ENCODE results near the gene ACY1.
A peak's percentile ranks its signal among the peaks of the same experiment; 100 is the strongest.
"Not testable (repeated sequence)": the region's sequence is repeated elsewhere in the genome, so short reads cannot be mapped to it uniquely, and the experiment has no call there.

Gene ACY1

GRCh38 chr3:51982352-51982837 lies 940 bp upstream of the ACY1 start:
- H3K4me1 Mint-ChIP-seq = peaks cover 36% of the 10 kb centered on the region
- H3K36me3 Mint-ChIP-seq = peaks cover 8% of the 10 kb centered on the region
- peak overlapping the region; percentile 85 for H3K4me3 Mint-ChIP-seq
- no peaks in the 10 kb centered on the region for H3K9me3 Mint-ChIP-seq
- DNase-seq (ENCODE audit: low spot score in 2 of 2) = peak in 1 of 2 donors; percentile 68
- H3K27ac Mint-ChIP-seq = peak overlapping the region; percentile 96
- peak; percentile 47 for ATAC-seq

GRCh38 chr3:51983578-51984268 lies 388 bp downstream of the ACY1 start:
- ATAC-seq = peak; percentile 1
- peak overlapping the region; percentile 96 for H3K27ac Mint-ChIP-seq

GRCh38 chr3:51984269-51984647 lies 923 bp downstream of the ACY1 start:
- Mint-ChIP-seq H3K36me3 (peaks cover 24% of the 10 kb centered on the region), H3K4me1 (peaks cover 40% of the 10 kb centered on the region), H3K4me3 (peak overlapping the region; percentile 85), H3K27ac (peak overlapping the region; percentile 96), H3K9me3 (no peaks in the 10 kb centered on the region)
- ATAC-seq (no peak), DNase-seq (ENCODE audit: low spot score in 2 of 2) (no peak)

More at GRCh38 chr3:51983578-51984268, 388 bp downstream of the ACY1 start:
- Mint-ChIP-seq H3K4me3 (peak overlapping the region; percentile 85), H3K9me3 (no peaks in the 10 kb centered on the region), H3K4me1 (peaks cover 35% of the 10 kb centered on the region), H3K36me3 (peaks cover 18% of the 10 kb centered on the region)
- DNase-seq (ENCODE audit: low spot score in 2 of 2) = no peak

GRCh38 chr3:51985063-51985462 lies 1.7 kb downstream of the ACY1 start:
- no peak for DNase-seq (ENCODE audit: low spot score in 2 of 2)
- H3K36me3 Mint-ChIP-seq = peaks cover 26% of the 10 kb centered on the region
- peaks cover 40% of the 10 kb centered on the region for H3K4me1 Mint-ChIP-seq
- no peak overlapping the region for H3K4me3 Mint-ChIP-seq
- no peaks in the 10 kb centered on the region for H3K9me3 Mint-ChIP-seq
- no peak for ATAC-seq
- peak overlapping the region; percentile 96 for H3K27ac Mint-ChIP-seq

- H3K27ac Mint-ChIP-seq = peak overlapping the region; percentile 90
- H3K4me1 Mint-ChIP-seq = peaks cover 40% of the 10 kb centered on the region
These were observed 2.9 kb downstream of the ACY1 start for GRCh38 chr3:51986010-51986947.

GRCh38 chr3:51987568-51987967 lies 4.2 kb downstream of the ACY1 start:
- Mint-ChIP-seq H3K36me3 (peaks cover 37% of the 10 kb centered on the region), H3K27ac (peak overlapping the region; percentile 90), H3K4me3 (no peak overlapping the region), H3K9me3 (no peaks in the 10 kb centered on the region), H3K4me1 (peaks cover 38% of the 10 kb centered on the region)
- no peak for ATAC-seq
- DNase-seq (ENCODE audit: low spot score in 2 of 2) = no peak

More at GRCh38 chr3:51986010-51986947, 2.9 kb downstream of the ACY1 start:
- H3K9me3 Mint-ChIP-seq = no peaks in the 10 kb centered on the region
- no peak overlapping the region for H3K4me3 Mint-ChIP-seq
- ATAC-seq (no peak), DNase-seq (ENCODE audit: low spot score in 2 of 2) (no peak)
- H3K36me3 Mint-ChIP-seq = peaks cover 27% of the 10 kb centered on the region

- Mint-ChIP-seq H3K27ac (peak overlapping the region; percentile 90), H3K9me3 (no peaks in the 10 kb centered on the region), H3K36me3 (peaks cover 47% of the 10 kb centered on the region), H3K4me3 (no peak overlapping the region), H3K4me1 (peaks cover 36% of the 10 kb centered on the region)
- DNase-seq (ENCODE audit: low spot score in 2 of 2) = no peak
- ATAC-seq = no peak
These were observed 5.2 kb downstream of the ACY1 start for GRCh38 chr3:51988286-51989146.

GRCh38 chr3:51990501-51990971 lies 7.2 kb downstream of the ACY1 start:
- Mint-ChIP-seq H3K4me1 (peaks cover 45% of the 10 kb centered on the region), H3K27ac (peak overlapping the region; percentile 58), H3K36me3 (peaks cover 67% of the 10 kb centered on the region)
- H3K4me3 Mint-ChIP-seq; DNase-seq (ENCODE audit: low spot score in 2 of 2); ATAC-seq; H3K9me3 Mint-ChIP-seq: not testable (repeated sequence)

- peak overlapping the region; percentile 100 for H3K27ac Mint-ChIP-seq
- H3K4me3 Mint-ChIP-seq = peak overlapping the region; percentile 100
- DNase-seq (ENCODE audit: low spot score in 2 of 2) = no peak
- H3K36me3 Mint-ChIP-seq = peaks cover 73% of the 10 kb centered on the region
- H3K9me3 Mint-ChIP-seq = no peaks in the 10 kb centered on the region
- ATAC-seq = no peak
- peaks cover 49% of the 10 kb centered on the region for H3K4me1 Mint-ChIP-seq
These were observed 8.8 kb downstream of the ACY1 start for GRCh38 chr3:51992017-51992682.

- H3K9me3 Mint-ChIP-seq; DNase-seq (ENCODE audit: low spot score in 2 of 2); ATAC-seq: not testable (repeated sequence)
- Mint-ChIP-seq H3K27ac (peak overlapping the region; percentile 100), H3K4me3 (peak overlapping the region; percentile 100), H3K36me3 (peaks cover 64% of the 10 kb centered on the region), H3K4me1 (peaks cover 46% of the 10 kb centered on the region)
These were observed 10.3 kb downstream of the ACY1 start for GRCh38 chr3:51993657-51994056.

GRCh38 chr3:51994530-51994929 lies 11.2 kb downstream of the ACY1 start:
- ATAC-seq (no peak), DNase-seq (ENCODE audit: low spot score in 2 of 2) (no peak)
- Mint-ChIP-seq H3K4me3 (peak overlapping the region; percentile 100), H3K27ac (peak overlapping the region; percentile 100), H3K4me1 (peaks cover 40% of the 10 kb centered on the region), H3K36me3 (peaks cover 57% of the 10 kb centered on the region), H3K9me3 (no peaks in the 10 kb centered on the region)

- peak; percentile 96 for ATAC-seq
- H3K36me3 Mint-ChIP-seq = peaks cover 52% of the 10 kb centered on the region
These were observed 12.2 kb downstream of the ACY1 start, which contains the start of gene RPL29 for GRCh38 chr3:51995346-51996163. Gene RPL29 (minus strand): TSS chr3:51995895. CDS start chr3:51995461, 434 bp downstream.

GRCh38 chr3:51997172-51997571 lies 13.8 kb downstream of the ACY1 start:
- Mint-ChIP-seq H3K4me1 (peaks cover 42% of the 10 kb centered on the region), H3K27ac (peak overlapping the region; percentile 16)

More at GRCh38 chr3:51995346-51996163, 12.2 kb downstream of the ACY1 start, which contains the start of gene RPL29:
- Mint-ChIP-seq H3K4me3 (peak within 1 kb of the TSS; percentile 100), H3K4me1 (peaks cover 40% of the 10 kb centered on the region), H3K27ac (peak within 1 kb of the TSS; percentile 100), H3K9me3 (no peaks in the 10 kb centered on the region)
- peak; percentile 73 to 96 for DNase-seq (ENCODE audit: low spot score in 2 of 2)

More at GRCh38 chr3:51997172-51997571, 13.8 kb downstream of the ACY1 start:
- Mint-ChIP-seq H3K9me3 (no peaks in the 10 kb centered on the region), H3K36me3 (peaks cover 39% of the 10 kb centered on the region), H3K4me3 (no peak overlapping the region)
- ATAC-seq = no peak
- DNase-seq (ENCODE audit: low spot score in 2 of 2) = no peak

Data from stimulated activated effector memory CD8-positive, alpha-beta T cell treated with anti-CD3 and anti-CD28 coated beads, Interleukin-12 subunit alpha, Interleukin-12 subunit beta, amount 100 ng/mL, for 72 hours (primary cell).